Activated naive CD8-positive, alpha-beta T cell treated with anti-CD3 and anti-CD28 coated beads, Interleukin-2, amount 10 ng/mL, durations not matched to agents 7 days and 5 days (primary cell): ENCODE data around the gene EYA2. TPM values are rescaled to one million over a fixed set of nuclear protein-coding genes. Genes with fewer than 3 reads are reported as not detected.
"Not testable (repeated sequence)": the region's sequence is repeated elsewhere in the genome, so short reads cannot be mapped to it uniquely, and the experiment has no call there.

Experiments
- ATAC-seq: fragments of 150-1000 bp; cut with Tn5 transposase; one replicate; pipeline ENCODE4 v1.10.0; 2021; ENCODE audit warnings: low read depth, moderate library complexity
- POLR2A ChIA-PET: fragments of 350-600 bp; sonication (Branson Sonifier 250); formaldehyde crosslinking; loops from one replicate; lab custom pipeline; 2021; ENCODE audit warnings: antibody characterized with exemption; lab: Charles Lee
- DNase-seq: peaks from one replicate; pipeline ENCODE4 v3.0.0; 2021
- H3K27ac Mint-ChIP-seq: one replicate; pipeline ENCODE4 v1.8.0; 2022; ENCODE audit warnings: mild to moderate bottlenecking, mixed read lengths
- H3K27me3 Mint-ChIP-seq: one replicate; pipeline ENCODE4 v1.8.0; 2022; ENCODE audit warnings: mild to moderate bottlenecking, moderate library complexity, mixed read lengths
- H3K36me3 Mint-ChIP-seq: one replicate; pipeline ENCODE4 v1.8.0; 2021; ENCODE audit warnings: mild to moderate bottlenecking, mixed read lengths
- H3K4me1 Mint-ChIP-seq: one replicate; pipeline ENCODE4 v1.8.0; 2021; ENCODE audit warnings: mixed read lengths
- H3K4me3 Mint-ChIP-seq: one replicate; pipeline ENCODE4 v1.8.0; 2022; ENCODE audit warnings: mild to moderate bottlenecking, moderate library complexity, mixed read lengths
- H3K9me3 Mint-ChIP-seq: one replicate; pipeline ENCODE4 v1.8.0; 2021; ENCODE audit warnings: mixed read lengths
- total RNA-seq, 2 experiments: library from RNA; stranded (reverse); gene quantifications; one replicate each; pipeline ENCODE4 v1.2.3, GENCODE V29; 2021

EYA2 gene
- total RNA-seq, 2 experiments from 2014 or later = not detected

DNA sequence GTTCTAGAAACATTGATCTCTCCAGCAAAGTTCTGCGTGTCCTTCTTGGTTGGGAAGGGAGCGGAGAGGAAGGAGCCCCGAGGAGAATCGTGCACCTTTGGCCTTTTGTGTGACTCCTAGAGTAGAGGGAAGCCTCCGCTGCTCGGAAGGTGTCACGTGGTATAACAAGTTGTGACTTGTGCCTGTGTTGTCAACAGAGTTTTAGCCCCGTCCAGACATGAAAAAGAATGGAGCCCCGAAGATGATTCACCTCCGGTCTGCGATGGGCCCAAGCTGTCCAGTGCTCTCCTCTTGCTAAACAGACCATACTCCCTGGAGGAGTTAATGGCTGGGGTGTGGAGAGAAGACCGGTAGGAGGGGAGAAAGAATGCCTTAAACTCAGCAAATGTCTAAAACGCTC lies 7.0 kb downstream of the EYA2 start:
- Mint-ChIP-seq H3K27ac (no peak overlapping the region), H3K9me3 (no peaks in the 10 kb centered on the region), H3K27me3 (peaks cover 45% of the 10 kb centered on the region), H3K4me1 (no peaks in the 10 kb centered on the region), H3K4me3 (no peak overlapping the region), H3K36me3 (no peaks in the 10 kb centered on the region)
- DNase-seq = no peak
- ATAC-seq = no peak
- POLR2A ChIA-PET = no interaction called here

DNA sequence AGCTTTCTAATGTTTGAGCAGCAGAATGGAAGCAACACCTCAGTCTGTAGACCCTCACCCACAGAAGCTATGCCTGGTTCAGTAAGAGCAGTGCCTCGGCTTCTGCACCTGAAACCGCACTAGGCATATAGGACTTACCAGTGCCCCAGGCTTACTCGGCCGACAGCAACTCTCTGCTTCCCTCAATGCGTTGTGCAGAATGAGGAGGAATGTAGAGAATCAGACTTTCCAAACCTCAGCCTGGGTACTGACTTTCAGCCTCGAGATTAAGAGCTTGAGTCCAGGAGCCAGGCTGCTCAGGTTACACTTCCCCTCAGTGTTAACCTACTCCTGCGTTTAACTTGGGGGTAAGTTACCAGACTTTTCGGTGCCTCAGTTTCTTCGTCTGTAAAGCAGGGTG lies 8.6 kb downstream of the EYA2 start:
- DNase-seq (no peak), ATAC-seq (no peak)
- Mint-ChIP-seq H3K27ac (no peak overlapping the region), H3K4me3 (no peak overlapping the region), H3K9me3 (no peaks in the 10 kb centered on the region), H3K36me3 (no peaks in the 10 kb centered on the region), H3K27me3 (peaks cover 31% of the 10 kb centered on the region), H3K4me1 (no peaks in the 10 kb centered on the region)
- POLR2A ChIA-PET = no interaction called here

DNA sequence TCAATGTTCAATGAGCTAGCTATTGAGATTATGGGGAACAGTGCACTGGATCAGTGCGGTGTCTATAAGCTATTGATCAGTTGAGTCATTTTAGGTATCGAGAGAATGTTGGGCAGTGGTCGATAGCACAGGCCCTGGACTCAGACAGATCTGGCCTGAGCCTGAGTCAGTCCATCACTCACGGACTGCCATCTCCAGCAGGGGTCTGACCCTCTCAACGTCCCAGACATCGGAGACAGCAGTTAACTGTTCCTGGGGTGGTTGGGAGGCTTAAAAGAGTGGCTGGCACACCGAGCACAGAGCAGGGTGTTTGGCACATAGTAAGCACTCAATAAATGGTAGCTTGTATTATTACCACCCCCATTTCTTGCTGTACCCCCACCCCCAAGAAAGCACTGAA lies 9.3 kb downstream of the EYA2 start:
- peaks cover 26% of the 10 kb centered on the region for H3K27me3 Mint-ChIP-seq
- no peak for DNase-seq
- ATAC-seq = no peak
- H3K4me1 Mint-ChIP-seq = no peaks in the 10 kb centered on the region
- POLR2A ChIA-PET = no interaction called here
- H3K4me3 Mint-ChIP-seq = no peak overlapping the region
- H3K36me3 Mint-ChIP-seq = no peaks in the 10 kb centered on the region
- H3K9me3 Mint-ChIP-seq = no peaks in the 10 kb centered on the region
- H3K27ac Mint-ChIP-seq = no peak overlapping the region

DNA sequence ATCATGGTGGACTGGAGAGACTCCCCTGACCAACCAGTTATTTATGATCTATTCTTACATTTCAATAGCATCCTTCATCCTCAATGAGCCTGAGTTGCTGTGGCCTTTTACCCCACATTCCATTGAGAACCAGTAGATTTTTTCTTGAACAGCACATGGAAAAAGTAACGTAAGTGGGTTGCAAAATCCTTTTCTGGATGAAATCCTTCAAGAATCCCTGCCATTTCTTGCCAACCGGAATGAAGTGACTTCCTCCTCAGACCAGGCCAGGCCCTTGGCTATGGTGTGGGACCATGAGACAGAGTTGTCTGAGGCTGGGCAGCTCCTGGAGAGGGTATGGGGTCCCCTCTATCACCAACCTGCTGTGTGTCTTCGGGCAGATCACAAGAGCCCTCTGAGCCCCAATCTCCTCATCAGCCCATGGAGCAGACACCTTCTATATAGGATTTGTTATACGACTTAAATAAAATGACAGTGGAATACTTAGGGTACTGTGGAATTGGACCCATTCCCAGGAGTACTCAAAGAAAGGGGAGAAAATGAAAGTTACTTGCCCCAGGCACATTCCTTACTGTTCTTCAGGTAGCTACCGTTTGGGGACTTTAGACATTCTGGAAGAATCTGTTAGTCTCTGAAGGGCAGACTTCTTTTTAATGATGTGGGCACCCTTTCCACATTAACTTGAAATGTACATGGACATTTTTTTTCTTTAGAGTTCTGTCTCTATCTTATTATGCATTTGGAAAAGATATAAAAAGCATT lies 10.9 kb downstream of the EYA2 start:
- H3K27ac Mint-ChIP-seq = no peak overlapping the region
- POLR2A ChIA-PET = no interaction called here
- H3K36me3 Mint-ChIP-seq = no peaks in the 10 kb centered on the region
- DNase-seq (no peak), ATAC-seq (no peak)
- no peaks in the 10 kb centered on the region for H3K4me1 Mint-ChIP-seq
- no peaks in the 10 kb centered on the region for H3K9me3 Mint-ChIP-seq
- no peak overlapping the region for H3K4me3 Mint-ChIP-seq
- peaks cover 16% of the 10 kb centered on the region for H3K27me3 Mint-ChIP-seq

DNA sequence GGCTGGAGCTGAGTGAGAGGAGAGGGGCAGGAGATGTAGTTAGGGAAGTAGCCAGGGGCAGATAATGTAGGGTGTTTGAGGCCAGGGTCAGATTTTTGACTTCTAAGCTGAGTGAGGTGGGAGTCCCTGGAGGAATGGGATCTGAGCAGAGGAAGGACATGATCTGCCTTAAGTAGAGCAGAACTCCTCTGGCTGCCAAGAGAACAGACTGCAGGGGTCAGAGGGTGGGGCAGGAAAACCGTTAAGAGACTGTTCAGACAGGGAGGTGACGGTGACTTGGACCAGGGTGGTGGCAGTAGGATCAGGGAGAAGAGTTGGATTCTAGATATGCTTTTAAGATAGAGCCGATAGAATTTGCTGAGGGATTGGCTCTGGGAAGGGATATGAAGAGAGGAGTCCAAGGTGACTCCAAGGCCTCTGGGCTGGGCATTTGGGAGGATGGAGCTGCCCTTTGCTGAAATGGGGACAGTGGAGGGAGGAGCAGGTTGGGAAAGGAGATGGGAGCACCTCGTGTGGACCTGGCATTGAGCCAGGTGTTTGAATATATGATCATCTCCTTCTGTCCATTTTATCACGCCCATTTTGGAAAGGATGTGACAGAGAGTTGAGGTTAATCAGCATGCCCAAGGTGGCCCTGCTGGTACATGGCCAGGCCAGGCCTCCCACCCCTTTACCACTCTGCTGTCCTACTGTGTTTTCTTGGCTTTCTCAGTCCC lies 18.8 kb downstream of the EYA2 start:
- POLR2A ChIA-PET = no interaction called here
- ATAC-seq (no peak), DNase-seq (no peak)
- H3K9me3 Mint-ChIP-seq = no peaks in the 10 kb centered on the region
- no peak overlapping the region for H3K27ac Mint-ChIP-seq
- no peak overlapping the region for H3K4me3 Mint-ChIP-seq
- peaks cover 14% of the 10 kb centered on the region for H3K27me3 Mint-ChIP-seq
- H3K36me3 Mint-ChIP-seq = no peaks in the 10 kb centered on the region
- no peaks in the 10 kb centered on the region for H3K4me1 Mint-ChIP-seq

DNA sequence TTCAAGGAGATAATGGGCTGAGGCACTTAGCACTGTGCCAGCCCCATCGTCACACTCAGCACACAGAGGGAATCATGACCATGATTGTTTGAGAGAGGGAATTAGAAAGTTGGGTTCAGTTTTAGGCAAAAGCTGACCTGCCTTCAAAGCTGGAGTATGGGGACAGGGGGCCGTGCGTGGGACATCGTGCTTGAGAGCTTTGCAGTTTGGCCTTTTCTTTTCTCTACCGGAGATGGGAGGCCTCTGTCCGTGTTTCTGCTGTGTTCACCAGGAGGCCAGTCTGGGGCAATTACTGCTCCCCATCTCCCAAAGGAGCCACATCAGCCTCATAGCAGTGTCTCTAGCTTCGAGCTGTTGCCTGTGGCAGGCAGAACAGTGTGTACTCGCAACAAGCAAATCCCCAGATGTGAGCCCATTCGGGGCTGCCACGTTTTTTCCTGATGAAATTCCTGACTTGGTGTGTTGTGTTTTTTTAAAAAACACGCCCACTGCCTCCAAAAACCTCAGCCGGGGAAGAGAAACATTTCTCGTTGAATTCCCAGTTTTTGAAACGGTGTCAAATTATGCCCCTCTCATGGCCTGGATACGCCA lies 20.2 kb downstream of the EYA2 start:
- Mint-ChIP-seq H3K27ac (no peak overlapping the region), H3K36me3 (no peaks in the 10 kb centered on the region), H3K4me3 (no peak overlapping the region), H3K9me3 (no peaks in the 10 kb centered on the region), H3K4me1 (no peaks in the 10 kb centered on the region), H3K27me3 (peaks cover 16% of the 10 kb centered on the region)
- DNase-seq (no peak), ATAC-seq (no peak)
- POLR2A ChIA-PET = no interaction called here

DNA sequence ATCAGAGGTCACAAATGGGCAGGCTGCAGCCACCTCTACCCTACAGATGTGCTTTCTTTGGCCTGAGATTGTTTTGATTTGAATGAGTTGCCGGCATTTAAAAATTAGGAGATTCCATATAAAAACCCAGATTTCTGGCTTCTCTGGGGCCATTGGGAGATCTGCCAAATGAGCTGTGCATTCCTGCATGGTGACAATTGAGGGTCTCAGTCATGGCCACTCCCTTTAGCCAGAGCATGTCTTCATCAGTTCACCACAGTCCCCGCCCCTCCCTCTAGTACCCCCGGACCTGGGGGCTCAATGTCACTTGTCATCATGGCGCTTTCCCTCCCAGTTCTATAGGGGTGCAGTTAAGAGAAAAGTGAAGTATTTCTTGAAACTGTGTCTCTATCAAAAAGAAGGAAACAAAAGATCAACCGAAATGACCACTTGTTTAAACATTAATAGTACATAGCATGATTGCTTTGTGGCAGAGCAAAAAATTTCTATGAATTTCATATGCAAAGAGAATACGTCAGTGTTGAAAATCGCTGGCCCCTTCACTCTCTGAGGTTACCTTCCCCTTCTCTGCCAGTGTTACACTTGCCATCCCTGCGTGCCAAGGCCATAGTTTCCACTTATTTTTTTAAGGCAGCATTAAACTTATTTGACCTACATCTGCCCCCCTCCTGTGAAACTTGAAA lies 21.1 kb downstream of the EYA2 start:
- no peak for DNase-seq
- ATAC-seq = no peak
- no peaks in the 10 kb centered on the region for H3K9me3 Mint-ChIP-seq
- H3K4me1 Mint-ChIP-seq = no peaks in the 10 kb centered on the region
- peaks cover 14% of the 10 kb centered on the region for H3K27me3 Mint-ChIP-seq
- no peak overlapping the region for H3K4me3 Mint-ChIP-seq
- H3K27ac Mint-ChIP-seq = no peak overlapping the region
- POLR2A ChIA-PET = no interaction called here
- no peaks in the 10 kb centered on the region for H3K36me3 Mint-ChIP-seq

DNA sequence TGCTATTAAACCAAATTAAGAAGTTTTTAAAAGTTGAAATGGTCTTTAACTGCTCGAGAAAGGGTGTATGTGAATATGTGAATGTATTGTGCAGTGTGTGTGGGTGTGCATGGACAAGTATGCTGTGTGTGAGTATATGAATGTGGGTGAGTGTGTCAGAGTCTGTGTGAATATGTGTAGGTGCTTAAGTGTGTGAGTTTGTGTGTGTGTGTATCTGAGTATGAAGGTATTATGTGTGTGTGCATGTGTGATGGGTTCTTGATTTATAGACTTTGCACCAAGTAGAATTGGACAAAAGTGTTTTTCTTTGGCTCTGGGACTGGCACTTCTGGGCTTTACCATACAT lies 21.6 kb downstream of the EYA2 start:
- H3K36me3 Mint-ChIP-seq = no peaks in the 10 kb centered on the region
- H3K27me3 Mint-ChIP-seq = peaks cover 14% of the 10 kb centered on the region
- H3K4me1 Mint-ChIP-seq = no peaks in the 10 kb centered on the region
- POLR2A ChIA-PET = no interaction called here
- H3K4me3 Mint-ChIP-seq = no peak overlapping the region
- DNase-seq = no peak
- H3K9me3 Mint-ChIP-seq = no peaks in the 10 kb centered on the region
- H3K27ac Mint-ChIP-seq = no peak overlapping the region
- ATAC-seq = no peak

DNA sequence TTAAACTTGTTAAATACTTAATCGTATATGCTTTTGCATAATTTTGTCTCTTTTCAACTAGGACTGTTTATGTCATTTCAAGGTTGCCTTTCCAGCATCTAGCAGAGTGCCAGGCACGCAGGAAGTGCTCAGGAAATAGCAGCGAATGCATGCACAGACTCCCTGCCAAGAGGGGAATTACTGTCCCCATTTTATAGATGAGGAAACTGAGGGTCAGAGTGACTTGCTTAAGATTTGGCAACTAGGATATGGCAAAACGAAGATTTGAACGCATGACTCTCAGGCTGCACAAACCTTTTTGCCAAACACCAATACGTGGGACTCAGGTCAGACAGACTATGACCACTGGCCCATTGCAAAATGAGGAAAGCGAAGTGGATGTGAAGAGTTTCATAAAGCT lies 22.5 kb downstream of the EYA2 start:
- POLR2A ChIA-PET = no interaction called here
- Mint-ChIP-seq H3K27me3 (peaks cover 15% of the 10 kb centered on the region), H3K9me3 (no peaks in the 10 kb centered on the region), H3K4me3 (no peak overlapping the region), H3K4me1 (no peaks in the 10 kb centered on the region), H3K27ac (no peak overlapping the region), H3K36me3 (no peaks in the 10 kb centered on the region)
- ATAC-seq (no peak), DNase-seq (no peak)

DNA sequence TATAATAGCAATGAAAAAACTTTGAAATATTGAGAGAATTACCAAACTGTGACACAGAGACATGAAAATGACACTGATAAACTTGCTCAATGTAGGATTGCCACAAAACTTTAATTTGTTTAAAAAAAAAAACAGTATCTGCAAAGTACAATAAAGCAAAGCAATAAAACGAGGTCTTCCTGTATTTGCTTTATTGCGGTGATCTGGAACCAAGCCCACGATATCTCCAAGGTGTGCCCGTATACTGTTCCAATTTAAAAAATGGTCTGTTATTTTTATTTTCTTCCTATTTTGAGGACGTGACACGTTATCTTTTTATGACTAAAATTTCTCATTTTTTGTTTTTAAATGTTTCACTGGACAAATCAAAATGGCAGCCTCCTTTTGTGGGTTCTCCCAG lies 25.5 kb downstream of the EYA2 start:
- Mint-ChIP-seq H3K4me1 (no peaks in the 10 kb centered on the region), H3K9me3 (no peaks in the 10 kb centered on the region), H3K36me3 (no peaks in the 10 kb centered on the region), H3K27me3 (peaks cover 17% of the 10 kb centered on the region), H3K4me3 (no peak overlapping the region), H3K27ac (no peak overlapping the region)
- POLR2A ChIA-PET = no interaction called here
- DNase-seq (no peak), ATAC-seq (no peak)

DNA sequence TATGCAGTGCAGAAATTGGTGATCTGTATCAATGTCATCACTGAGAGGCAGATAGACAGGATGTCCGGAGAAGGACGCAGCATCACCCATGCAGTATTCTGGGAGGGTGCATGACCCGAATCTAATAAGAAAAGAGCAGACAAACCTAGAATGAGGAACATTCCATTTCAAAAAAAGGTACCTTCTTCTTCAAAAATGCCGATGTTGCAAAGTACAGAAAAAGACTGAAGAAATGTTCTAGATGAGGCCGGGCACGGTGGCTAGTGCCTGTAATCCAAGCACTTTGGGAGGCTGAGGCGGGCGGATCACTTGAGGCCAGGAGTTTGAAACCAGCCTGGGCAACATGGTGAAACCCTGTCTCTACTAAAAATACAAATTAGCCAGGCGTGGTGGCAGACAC lies 28.2 kb downstream of the EYA2 start:
- H3K27me3 Mint-ChIP-seq = peaks cover 16% of the 10 kb centered on the region
- H3K27ac Mint-ChIP-seq, H3K9me3 Mint-ChIP-seq, H3K4me1 Mint-ChIP-seq, DNase-seq, POLR2A ChIA-PET, ATAC-seq, H3K36me3 Mint-ChIP-seq, H3K4me3 Mint-ChIP-seq: not testable (repeated sequence)

DNA sequence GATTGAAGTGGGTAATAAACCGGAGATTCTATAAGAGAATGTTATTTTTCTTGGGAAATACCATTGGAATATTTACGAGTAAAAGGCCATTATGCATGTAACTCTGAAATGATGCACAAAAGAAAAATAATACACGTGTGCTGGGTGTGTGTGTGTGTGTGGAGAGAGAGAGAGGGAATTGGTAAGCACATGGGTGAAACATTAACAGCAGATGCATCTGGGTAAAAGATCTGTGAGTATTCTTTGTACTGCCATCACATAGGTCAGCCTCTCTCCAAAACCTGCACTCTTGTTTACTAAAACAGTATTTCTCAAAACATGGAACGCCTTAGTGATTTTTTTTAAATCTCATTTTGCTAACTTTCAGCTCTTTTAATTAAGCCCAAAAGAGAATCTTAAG lies 28.9 kb downstream of the EYA2 start:
- no peak overlapping the region for H3K4me3 Mint-ChIP-seq

DNA sequence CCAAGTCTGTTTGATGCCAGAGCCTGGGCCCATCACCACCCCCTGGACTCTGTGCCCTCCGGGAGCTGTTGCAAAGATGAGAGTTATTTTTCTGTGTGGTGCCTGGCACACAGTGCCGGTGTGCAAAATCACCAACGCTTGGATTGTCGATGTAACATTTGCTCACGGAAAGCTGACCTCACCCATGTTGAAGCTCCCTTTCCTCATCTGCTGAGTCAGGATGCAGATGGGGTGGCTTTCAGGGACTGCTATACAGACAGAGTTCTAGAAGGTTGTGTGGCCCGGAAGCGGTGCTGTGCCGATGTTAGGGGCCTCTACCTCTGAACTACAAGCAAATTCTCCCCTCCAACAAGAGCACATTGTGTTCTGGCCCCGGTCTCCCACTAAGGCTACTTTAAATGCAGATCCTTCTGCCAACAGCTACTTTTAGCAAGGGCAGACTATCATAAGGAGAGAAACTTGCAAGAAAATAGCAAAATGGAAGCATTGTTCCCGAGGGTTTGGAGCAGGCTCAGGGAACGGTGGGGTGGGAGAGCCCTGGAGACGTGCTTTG lies 34.0 kb downstream of the EYA2 start:
- Mint-ChIP-seq H3K4me3 (no peak overlapping the region), H3K9me3 (no peaks in the 10 kb centered on the region), H3K4me1 (no peaks in the 10 kb centered on the region), H3K36me3 (no peaks in the 10 kb centered on the region), H3K27ac (no peak overlapping the region), H3K27me3 (peaks cover 25% of the 10 kb centered on the region)
- DNase-seq (no peak), ATAC-seq (no peak)
- POLR2A ChIA-PET = interaction anchor here (0.6 kb wide), 1 partner anchor 512 kb away, joined by 4 read pairs; no protein-coding TSS in a partner anchor

More for the DNA sequence above, 28.9 kb downstream of the EYA2 start:
- Mint-ChIP-seq H3K9me3 (no peaks in the 10 kb centered on the region), H3K36me3 (no peaks in the 10 kb centered on the region), H3K4me1 (no peaks in the 10 kb centered on the region), H3K27ac (no peak overlapping the region), H3K27me3 (peaks cover 14% of the 10 kb centered on the region)
- POLR2A ChIA-PET = no interaction called here
- no peak for ATAC-seq
- DNase-seq = no peak
